ENCODE results near the gene PNPLA7. TPM values are rescaled to one million over a fixed set of nuclear protein-coding genes. Genes with fewer than 3 reads are reported as not detected.

PNPLA7 gene
- total and polyA plus RNA-seq, 2 of the 8 experiments (the other 6 are each of a cell fraction or from before 2014, with no cell fraction given): 0.35 to 0.47 TPM

GRCh38 chr9:137446851-137447471 is 103.2 kb downstream of the PNPLA7 start:
- Histone ChIP-seq H2BK5ac (ENCODE audit: low read depth, low read length) (no peak overlapping the region), H3K4me2 (ENCODE audit: insufficient read depth in 1 of 2, low read depth in 2 of 2, low read length in 2 of 2) (no peak overlapping the region), H2AFZ (ENCODE audit: low read length) (no peak overlapping the region), H3K4me1 (replicated peaks in 1 of 4; ENCODE audit: control insufficient read depth in 3 of 4, insufficient read depth in 4 of 4, low read length in 3 of 4) (peaks cover 0 to 2% (median under 1%) of the 10 kb centered on the region in 4 experiments; a peak in 3 of 7 replicates), H3K23ac (ENCODE audit: insufficient read length) (no peak overlapping the region), H3K9ac (replicated peaks in 1 of 4; ENCODE audit: extremely low read depth in 1 of 4, low read depth in 3 of 4, low read length in 3 of 4) (no peak overlapping the region), H3K27me3 (replicated peaks in 1 of 4; ENCODE audit: control insufficient read depth in 3 of 4, extremely low read depth in 1 of 4, insufficient read depth in 3 of 4, low read length in 3 of 4) (no peaks in the 10 kb centered on the region), H3K4me3 (ENCODE audit: extremely low read depth in 1 of 4, insufficient read depth in 2 of 4, low read depth in 3 of 4, low read length in 4 of 4) (no peak overlapping the region), H2BK120ac (replicated peaks; ENCODE audit: low read depth, low read length) (no peak overlapping the region), H3K79me2 (ENCODE audit: control insufficient read depth in 1 of 2, insufficient read depth in 2 of 2, low read length in 2 of 2) (no peaks in the 10 kb centered on the region), H3K4ac (replicated peaks; ENCODE audit: insufficient read length, low read depth, low read length) (no peak overlapping the region), H2BK12ac (ENCODE audit: low read depth, low read length) (no peak overlapping the region), H2BK20ac (ENCODE audit: low read length) (no peak overlapping the region), H3K36me3 (ENCODE audit: control insufficient read depth in 2 of 4, insufficient read depth in 4 of 4, low read length in 3 of 4) (peaks cover 0 to 9% (median 3%) of the 10 kb centered on the region in 4 experiments; a peak in 3 of 8 replicates), H2AK5ac (ENCODE audit: low read depth, low read length) (no peak overlapping the region), H3K9me3 (ENCODE audit: insufficient read depth in 2 of 2, low read depth in 1 of 2, low read length in 1 of 2) (no peaks in the 10 kb centered on the region), H3K18ac (ENCODE audit: extremely low read depth, low read length) (no peak overlapping the region), H2BK15ac (ENCODE audit: low read length) (no peak overlapping the region), H3K27ac (ENCODE audit: low read depth, low read length) (no peak overlapping the region), H3K14ac (ENCODE audit: insufficient read length) (no peak overlapping the region), H4K8ac (ENCODE audit: extremely low read depth, insufficient read depth, low read length) (peak overlapping the region; percentile 79; the same call in 1 of the 2 replicates), H3K79me1 (ENCODE audit: low read depth, low read length) (no peaks in the 10 kb centered on the region), H4K20me1 (replicated peaks in 1 of 2; ENCODE audit: control insufficient read depth in 1 of 2, insufficient read depth in 2 of 2, low read length in 2 of 2) (peaks cover 0 to 3% of the 10 kb centered on the region in 2 experiments), H4K91ac (replicated peaks; ENCODE audit: insufficient read length, low read length) (no peak overlapping the region), H3K23me2 (ENCODE audit: low read depth, low read length) (no peaks in the 10 kb centered on the region; the same call in 1 of the 2 replicates), H4K5ac (ENCODE audit: insufficient read length, low read depth, low read length) (no peak overlapping the region), H3K56ac (replicated peaks; ENCODE audit: insufficient read length, low read depth, low read length) (no peak overlapping the region)
- POLR2A ChIA-PET (ENCODE audit: partially characterized antibody): interaction anchor here (0.5 to 1.3 kb wide), 2 partner anchors 24 to 185 kb away, joined by 3 to 4 read pairs; partner anchors contain the start of genes EXD3 and NOXA1
- WGBS, 2 experiments (ENCODE audit: extremely low coverage in 1 of 2, insufficient coverage in 1 of 2, insufficient read length in 1 of 2, insufficient replicate concordance in 2 of 2, low coverage in 1 of 2, low lambda C conversion rate in 2 of 2, missing lambda C conversion rate in 1 of 2): 97% methylated on average over 21 of the region's 21 CpGs; no CpG with 5 or more reads in 1 of the 2 experiments
- no peak for DNase-seq (ENCODE audit: low read depth in 1 of 2, low spot score in 2 of 2)
- no peak for FAIRE-seq
- TF ChIP-seq SRF (IDR thresholded peaks at IDR 0.05; ENCODE audit: low read depth, low read length) (no peak), SIRT6 (IDR thresholded peaks at IDR 0.05; ENCODE audit: low read length) (no peak), BRCA1 (IDR thresholded peaks at IDR 0.05; ENCODE audit: low read depth, low read length) (no peak), FOSL1 (IDR thresholded peaks at IDR 0.05; ENCODE audit: insufficient read depth, low read depth, low read length) (no peak), CTCF (IDR thresholded peaks at IDR 0.05; ENCODE audit: control extremely low read depth in 1 of 3, insufficient read depth in 1 of 3, low read depth in 1 of 3, low read length in 3 of 3) (no peak), MAX (IDR thresholded peaks at IDR 0.05) (no peak)
- CTCF ChIA-PET (ENCODE audit: partially characterized antibody): interaction anchor here (0.6 to 4.1 kb wide), 4 partner anchors 12 to 418 kb away, joined by 3 to 19 read pairs (median 3); partner anchors contain the start of gene NSMF

Data from H1 (cell line).